PC-9 (cell line): ENCODE measurements around the gene KRTAP10-3.

Experiments used
- EZH2 ChIP-seq: fragments of 200-600 bp; sonication (generic); IDR thresholded peaks from 2 replicates; pipeline ENCODE4 v1.8.0; 2017; ENCODE audit warnings: antibody characterized with exemption, low read depth
- TF ChIP-seq, protein P1 (sequence below): fragments of 200-600 bp; sonication (generic); conservative IDR thresholded peaks from 2 replicates; pipeline ENCODE4 v1.6.1; 2017; ENCODE audit warnings: mixed run types, antibody characterized with exemption, mild to moderate bottlenecking, moderate library complexity

DNA sequence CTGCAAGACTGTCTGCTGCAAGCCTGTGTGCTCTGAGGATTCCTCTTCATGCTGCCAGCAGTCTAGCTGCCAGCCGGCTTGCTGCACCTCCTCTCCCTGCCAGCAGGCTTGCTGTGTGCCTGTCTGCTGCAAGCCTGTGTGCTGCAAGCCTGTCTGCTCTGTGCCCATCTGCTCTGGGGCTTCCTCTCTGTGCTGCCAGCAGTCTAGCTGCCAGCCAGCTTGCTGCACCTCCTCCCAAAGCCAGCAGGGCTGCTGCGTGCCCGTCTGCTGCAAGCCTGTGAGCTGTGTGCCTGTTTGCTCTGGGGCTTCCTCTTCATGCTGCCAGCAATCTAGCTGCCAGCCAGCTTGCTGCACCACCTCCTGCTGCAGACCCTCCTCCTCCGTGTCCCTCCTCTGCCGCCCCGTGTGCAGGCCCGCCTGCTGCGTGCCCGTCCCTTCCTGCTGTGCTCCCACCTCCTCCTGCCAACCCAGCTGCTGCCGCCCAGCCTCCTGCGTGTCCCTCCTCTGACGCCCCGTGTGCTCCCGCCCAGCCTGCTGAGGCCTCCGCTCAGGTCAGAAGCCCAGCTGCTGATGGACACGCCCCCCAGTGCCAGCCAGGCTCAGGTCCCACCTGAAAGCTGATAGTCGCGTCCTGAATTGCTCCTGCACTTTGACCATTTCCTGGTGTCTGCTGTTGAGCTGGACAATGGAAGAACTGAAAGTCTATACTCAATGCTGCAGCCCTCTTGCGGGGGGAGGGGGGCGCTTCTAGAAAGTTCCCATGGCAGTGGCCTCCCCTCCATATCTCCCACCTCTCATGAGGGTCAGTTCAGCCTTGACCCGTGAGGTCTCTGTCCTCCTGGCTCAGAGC lies 16.1 kb upstream of the KRTAP10-3 start:
- TF ChIP-seq, protein P1, sequence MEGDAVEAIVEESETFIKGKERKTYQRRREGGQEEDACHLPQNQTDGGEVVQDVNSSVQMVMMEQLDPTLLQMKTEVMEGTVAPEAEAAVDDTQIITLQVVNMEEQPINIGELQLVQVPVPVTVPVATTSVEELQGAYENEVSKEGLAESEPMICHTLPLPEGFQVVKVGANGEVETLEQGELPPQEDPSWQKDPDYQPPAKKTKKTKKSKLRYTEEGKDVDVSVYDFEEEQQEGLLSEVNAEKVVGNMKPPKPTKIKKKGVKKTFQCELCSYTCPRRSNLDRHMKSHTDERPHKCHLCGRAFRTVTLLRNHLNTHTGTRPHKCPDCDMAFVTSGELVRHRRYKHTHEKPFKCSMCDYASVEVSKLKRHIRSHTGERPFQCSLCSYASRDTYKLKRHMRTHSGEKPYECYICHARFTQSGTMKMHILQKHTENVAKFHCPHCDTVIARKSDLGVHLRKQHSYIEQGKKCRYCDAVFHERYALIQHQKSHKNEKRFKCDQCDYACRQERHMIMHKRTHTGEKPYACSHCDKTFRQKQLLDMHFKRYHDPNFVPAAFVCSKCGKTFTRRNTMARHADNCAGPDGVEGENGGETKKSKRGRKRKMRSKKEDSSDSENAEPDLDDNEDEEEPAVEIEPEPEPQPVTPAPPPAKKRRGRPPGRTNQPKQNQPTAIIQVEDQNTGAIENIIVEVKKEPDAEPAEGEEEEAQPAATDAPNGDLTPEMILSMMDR: no peak
- TF ChIP-seq EZH2: no peak
